Stimulated activated CD4-positive, alpha-beta T cell treated with anti-CD3 and anti-CD28 coated beads, Interleukin-1b, Interleukin-23, amount 100 ng/mL, for 24 hours (primary cell): ENCODE data around the gene ADAM12.

Experiments used
- DNase-seq, 4 experiments: peaks; one replicate each; pipeline ENCODE4 v3.0.0-alpha.2; 2020; ENCODE audit warnings: low read depth in 4 of 4, low spot score in 1 of 4

Gene ADAM12

GRCh38 chr10:126126023-126126422 lies 262.3 kb downstream of the ADAM12 start:
- DNase-seq = no peak

- no peak for DNase-seq
Measured at GRCh38 chr10:126124668-126125349, 263.5 kb downstream of the ADAM12 start.

GRCh38 chr10:126124046-126124445 lies 264.2 kb downstream of the ADAM12 start:
- DNase-seq = no peak

- DNase-seq = no peak
Measured at GRCh38 chr10:126123466-126123865, 264.8 kb downstream of the ADAM12 start.

GRCh38 chr10:126122881-126123280 lies 265.4 kb downstream of the ADAM12 start:
- DNase-seq = no peak

GRCh38 chr10:126119599-126119998 lies 268.7 kb downstream of the ADAM12 start:
- no peak for DNase-seq

- DNase-seq = no peak
Measured at GRCh38 chr10:126118476-126118875, 269.8 kb downstream of the ADAM12 start.

GRCh38 chr10:126117196-126117595 lies 271.1 kb downstream of the ADAM12 start:
- DNase-seq = no peak

GRCh38 chr10:126115886-126116285 lies 272.4 kb downstream of the ADAM12 start:
- DNase-seq = no peak

- no peak for DNase-seq
Measured at GRCh38 chr10:126114884-126115555, 273.3 kb downstream of the ADAM12 start.

- DNase-seq = no peak
Measured at GRCh38 chr10:126111516-126111915, 276.8 kb downstream of the ADAM12 start.

- no peak for DNase-seq
Measured at GRCh38 chr10:126110489-126111180, 277.6 kb downstream of the ADAM12 start.

GRCh38 chr10:126109893-126110292 lies 278.4 kb downstream of the ADAM12 start:
- DNase-seq = no peak

GRCh38 chr10:126108693-126109092 lies 279.6 kb downstream of the ADAM12 start:
- no peak for DNase-seq

- DNase-seq = no peak
Measured at GRCh38 chr10:126104767-126105166, 283.5 kb downstream of the ADAM12 start.

- DNase-seq = no peak
Measured at GRCh38 chr10:126102636-126103035, 285.6 kb downstream of the ADAM12 start.

GRCh38 chr10:126101736-126102135 lies 286.5 kb downstream of the ADAM12 start:
- no peak for DNase-seq

GRCh38 chr10:126101325-126101724 lies 287.0 kb downstream of the ADAM12 start:
- no peak for DNase-seq

GRCh38 chr10:126099366-126099765 lies 288.9 kb downstream of the ADAM12 start:
- no peak for DNase-seq

GRCh38 chr10:126098226-126098581 lies 290.1 kb downstream of the ADAM12 start:
- DNase-seq = no peak

GRCh38 chr10:126097558-126098225 lies 290.6 kb downstream of the ADAM12 start:
- no peak for DNase-seq

GRCh38 chr10:126094537-126094936 lies 293.7 kb downstream of the ADAM12 start:
- no peak for DNase-seq
